ENCODE results near the gene S1PR1. TPM values are rescaled to one million over a fixed set of nuclear protein-coding genes. Genes with fewer than 3 reads are reported as not detected.

Gene S1PR1
- total and polyA plus RNA-seq, 11 donors: 37.0 to 175 (median 60.6) TPM

DNA sequence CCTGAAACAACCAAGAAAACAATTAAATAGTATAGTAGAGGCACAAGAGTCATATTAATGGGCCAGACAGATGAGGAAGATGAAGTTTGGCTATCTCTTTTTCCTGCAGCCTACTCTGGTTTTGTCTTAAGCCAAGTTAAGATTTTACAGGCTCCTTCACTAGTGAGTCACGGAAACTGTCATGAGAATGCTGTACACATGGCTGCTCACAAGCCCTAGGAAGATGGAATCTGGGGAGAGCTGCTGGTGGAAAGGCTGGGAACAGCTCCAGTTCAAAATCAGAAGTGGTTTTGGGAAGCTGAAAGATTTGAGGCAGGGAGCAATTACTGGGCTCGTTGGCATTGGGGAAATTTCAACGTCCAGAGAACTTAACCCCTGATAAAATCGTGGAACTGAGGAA is 46.4 kb upstream of the S1PR1 start:
- Histone ChIP-seq H3K9me3 (no peaks in the 10 kb centered on the region), H3K4me3 (no peak overlapping the region), H3K4me1 (peaks cover 0 to 43% (median 4%) of the 10 kb centered on the region in 12 donors), H3K27me3 (no peaks in the 10 kb centered on the region), H3K36me3 (no peaks in the 10 kb centered on the region), H3K27ac (peak overlapping the region in 5 of 12 donors; percentile 14 to 58 (median 29))
- WGBS, 4 donors: 36 to 52% (median 46%) methylated on average over 4 of the region's 4 CpGs
- no peak for DNase-seq
- peak; percentile 26 to 63 (median 38) for ATAC-seq
- TF ChIP-seq POLR2A (IDR thresholded peaks at IDR 0.05): no peak
- TF ChIP-seq, protein P1, sequence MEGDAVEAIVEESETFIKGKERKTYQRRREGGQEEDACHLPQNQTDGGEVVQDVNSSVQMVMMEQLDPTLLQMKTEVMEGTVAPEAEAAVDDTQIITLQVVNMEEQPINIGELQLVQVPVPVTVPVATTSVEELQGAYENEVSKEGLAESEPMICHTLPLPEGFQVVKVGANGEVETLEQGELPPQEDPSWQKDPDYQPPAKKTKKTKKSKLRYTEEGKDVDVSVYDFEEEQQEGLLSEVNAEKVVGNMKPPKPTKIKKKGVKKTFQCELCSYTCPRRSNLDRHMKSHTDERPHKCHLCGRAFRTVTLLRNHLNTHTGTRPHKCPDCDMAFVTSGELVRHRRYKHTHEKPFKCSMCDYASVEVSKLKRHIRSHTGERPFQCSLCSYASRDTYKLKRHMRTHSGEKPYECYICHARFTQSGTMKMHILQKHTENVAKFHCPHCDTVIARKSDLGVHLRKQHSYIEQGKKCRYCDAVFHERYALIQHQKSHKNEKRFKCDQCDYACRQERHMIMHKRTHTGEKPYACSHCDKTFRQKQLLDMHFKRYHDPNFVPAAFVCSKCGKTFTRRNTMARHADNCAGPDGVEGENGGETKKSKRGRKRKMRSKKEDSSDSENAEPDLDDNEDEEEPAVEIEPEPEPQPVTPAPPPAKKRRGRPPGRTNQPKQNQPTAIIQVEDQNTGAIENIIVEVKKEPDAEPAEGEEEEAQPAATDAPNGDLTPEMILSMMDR (IDR thresholded peaks at IDR 0.05): no peak
- intact Hi-C loops (cut with DNase I): loop anchor here in 1 of 10 donors (5.0 kb wide), 1 partner anchor 42 kb away; no protein-coding TSS in a partner anchor

DNA sequence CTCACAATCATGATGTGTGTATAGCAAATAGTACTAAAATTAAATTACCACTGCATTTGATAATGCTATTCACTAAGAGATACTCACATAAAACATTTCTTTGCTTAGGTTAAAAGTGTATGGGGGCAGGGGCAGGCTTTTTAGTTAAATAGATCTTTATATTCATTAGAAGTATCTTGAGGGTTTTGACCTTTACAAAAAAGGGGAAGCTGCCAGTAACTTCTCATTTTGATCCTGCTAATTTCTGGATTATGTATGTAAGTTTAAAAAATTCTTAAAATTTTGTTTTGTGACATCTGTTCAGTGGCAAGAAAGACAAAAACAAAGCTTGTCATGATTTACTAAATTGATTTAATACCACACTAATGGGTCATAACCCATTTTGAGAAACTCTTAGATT is 45.8 kb upstream of the S1PR1 start:
- H3K36me3 ChIP-seq: no peaks in the 10 kb centered on the region
- no peak overlapping the region for H3K4me3 ChIP-seq
- DNase-seq (no peak), ATAC-seq (no peak)
- no peaks in the 10 kb centered on the region for H3K27me3 ChIP-seq
- H3K9me3 ChIP-seq: no peaks in the 10 kb centered on the region
- peak overlapping the region in 3 of 12 donors; percentile 29 to 58 (median 29) for H3K27ac ChIP-seq
- TF ChIP-seq, protein P1 (IDR thresholded peaks at IDR 0.05): no peak
- TF ChIP-seq POLR2A (IDR thresholded peaks at IDR 0.05): no peak
- intact Hi-C loops (cut with DNase I): loop anchor here in 1 of 10 donors (5.0 kb wide), 1 partner anchor 41 kb away; no protein-coding TSS in a partner anchor
- H3K4me1 ChIP-seq: peaks cover 0 to 41% (median 4%) of the 10 kb centered on the region in 12 donors

DNA sequence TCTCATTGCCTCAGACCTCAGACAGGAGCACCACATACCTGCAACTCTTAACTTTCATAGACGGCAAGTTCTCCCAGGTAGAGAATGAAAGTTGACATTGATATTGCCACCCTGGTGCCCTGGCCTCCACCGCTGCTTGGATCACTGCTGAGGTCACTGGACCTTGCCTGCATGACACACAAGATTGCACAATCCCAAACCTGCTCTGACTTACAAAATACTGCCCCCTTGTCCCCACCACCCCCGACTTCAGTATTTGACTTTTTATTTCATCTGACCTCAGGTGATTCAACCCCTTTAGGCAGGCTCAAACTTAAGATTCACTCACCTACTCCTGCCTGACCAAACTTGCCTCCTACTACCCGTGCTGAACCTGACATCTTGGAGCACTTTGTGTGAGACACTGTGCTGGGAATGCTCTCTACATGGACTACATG is 43.1 kb upstream of the S1PR1 start:
- Histone ChIP-seq H3K4me1 (peaks cover 0 to 15% (median 0%) of the 10 kb centered on the region in 12 donors), H3K27me3 (no peaks in the 10 kb centered on the region), H3K4me3 (no peak overlapping the region), H3K27ac (peak overlapping the region in 1 of 12 donors; percentile 20), H3K9me3 (no peaks in the 10 kb centered on the region), H3K36me3 (no peaks in the 10 kb centered on the region)
- 86 to 91% (median 88%) methylated on average over 4 of the region's 4 CpGs for WGBS, 4 donors
- TF ChIP-seq, protein P1 (IDR thresholded peaks at IDR 0.05): no peak
- no peak for TF ChIP-seq POLR2A (IDR thresholded peaks at IDR 0.05)
- ATAC-seq: no peak
- no peak for DNase-seq
- intact Hi-C loops (cut with DNase I): loop anchor here in 1 of 10 donors (5.0 kb wide), 1 partner anchor 39 kb away; no protein-coding TSS in a partner anchor

DNA sequence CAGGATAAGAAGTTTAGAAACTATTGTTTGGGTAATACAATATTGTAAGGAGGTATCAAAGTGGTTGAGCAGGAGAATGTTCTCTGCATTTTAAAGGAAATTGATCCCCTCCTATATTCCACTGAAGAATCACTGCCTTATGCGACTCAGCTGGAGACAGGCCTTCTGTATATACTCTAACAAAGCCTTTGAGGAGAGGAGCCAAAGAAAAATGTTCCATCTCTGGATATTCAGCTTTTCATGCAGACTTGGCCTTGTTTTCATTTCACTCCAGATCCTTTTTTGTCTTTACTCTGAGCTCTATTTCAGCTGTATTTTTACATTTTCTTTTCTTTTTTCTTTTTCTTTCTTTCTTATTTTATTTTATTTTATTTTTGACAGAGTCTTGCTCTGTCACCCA is 42.1 kb upstream of the S1PR1 start:
- TF ChIP-seq, protein P1 (IDR thresholded peaks at IDR 0.05): no peak
- TF ChIP-seq POLR2A (IDR thresholded peaks at IDR 0.05): no peak

More for the DNA sequence above, 42.1 kb upstream of the S1PR1 start:
- Histone ChIP-seq H3K27me3 (no peaks in the 10 kb centered on the region), H3K4me1 (peaks cover 0 to 15% (median 0%) of the 10 kb centered on the region in 12 donors), H3K4me3 (no peak overlapping the region), H3K36me3 (no peaks in the 10 kb centered on the region), H3K9me3 (no peaks in the 10 kb centered on the region), H3K27ac (no peak overlapping the region)
- ATAC-seq: no peak
- no peak for DNase-seq
- WGBS, 4 donors: 76 to 94% (median 86%) methylated on average over 1 of the region's 1 CpG
- intact Hi-C loops (cut with DNase I): loop anchor here in 1 of 10 donors (5.0 kb wide), 1 partner anchor 38 kb away; no protein-coding TSS in a partner anchor

Measured in heart left ventricle (tissue), 16 donors.